NOMO-1 (cell line): ENCODE results near the gene RPS25.
"Not testable (repeated sequence)": the region's sequence is repeated elsewhere in the genome, so short reads cannot be mapped to it uniquely, and the experiment has no call there.

Experiments used
- DNase-seq, 2 experiments: peaks; one replicate each; lab custom pipeline; 2025; ENCODE audit not compliant: unreplicated experiment in 2 of 2; lab: John Stamatoyannopoulos, UW

The RPS25 gene

GRCh38 chr11:118975771-118976709, 42.1 kb downstream of the RPS25 start:
- no peak for DNase-seq

GRCh38 chr11:118973985-118974384, 44.2 kb downstream of the RPS25 start:
- DNase-seq = no peak

- DNase-seq = no peak
These were observed 46.5 kb downstream of the RPS25 start, which contains the start of gene FOXR1 for GRCh38 chr11:118971646-118972045. TSS of gene FOXR1 (plus strand) at chr11:118971761. CDS start at chr11:118971932, 171 bp downstream.

- not testable (repeated sequence) for DNase-seq
These were observed 48.6 kb downstream of the RPS25 start for GRCh38 chr11:118969508-118969907.
